ENCODE measurements around the gene MRPL51. TPM values are rescaled to one million over a fixed set of nuclear protein-coding genes. Genes with fewer than 3 reads are reported as not detected.

MRPL51 gene
- total and polyA plus RNA-seq, 9 of the 15 experiments (the other 6 are each of a cell fraction or from before 2014, with no cell fraction given) = 127 to 727 (median 208) TPM

- Histone ChIP-seq H3K4me3 (no peak overlapping the region), H3K27ac (ENCODE audit: extremely low read depth, low read depth, low read length) (no peak overlapping the region), H3K9ac (ENCODE audit: insufficient read depth in 1 of 2, low read depth in 2 of 2, low read length in 2 of 2) (no peak overlapping the region), H3K79me2 (ENCODE audit: control insufficient read depth, insufficient read depth, low read length) (peaks cover 2% of the 10 kb centered on the region; the same call in 1 of the 3 replicates), H3K27me3 (ENCODE audit: control insufficient read depth in 2 of 2, insufficient read depth in 2 of 2, low read length in 2 of 2) (no peaks in the 10 kb centered on the region), H3K4me1 (replicated peaks in 1 of 2; ENCODE audit: control insufficient read depth in 2 of 2, insufficient read depth in 2 of 2, low read length in 2 of 2) (peaks cover 2% of the 10 kb centered on the region in 2 experiments; a peak in 4 of 5 replicates), H2AFZ (ENCODE audit: low read depth, low read length) (no peak overlapping the region), H3K36me3 (ENCODE audit: control insufficient read depth, insufficient read depth, low read length) (peaks cover 100% of the 10 kb centered on the region), H3K9me1 (ENCODE audit: control insufficient read depth, insufficient read depth, low read length) (no peaks in the 10 kb centered on the region), H3K9me3 (replicated peaks; ENCODE audit: control insufficient read depth, insufficient read depth, low read depth, low read length) (no peaks in the 10 kb centered on the region), H3K4me2 (ENCODE audit: insufficient read depth, low read length) (no peak overlapping the region), H4K20me1 (replicated peaks; ENCODE audit: control insufficient read depth, insufficient read depth, low read length) (no peaks in the 10 kb centered on the region)
- FAIRE-seq (no peak), ATAC-seq (no peak), DNase-seq (ENCODE audit: extremely low read depth in 1 of 4, low spot score in 3 of 4) (no peak)
- in situ Hi-C loops (cut with MboI) (no loop called here), intact Hi-C loops (cut with micrococcal nuclease) (no loop called here)
- no TSS peak for BruUV-seq (replicated peaks)
- 84% methylated on average over 18 of the region's 19 CpGs for WGBS (ENCODE audit: insufficient coverage, low coverage, missing lambda C conversion rate)
- ChIA-PET POLR2A (interaction anchor here (0.6 to 0.7 kb wide), 2 partner anchors 21 to 38 kb away, joined by 3 read pairs; no protein-coding TSS in a partner anchor), CTCF (ENCODE audit: low intra/inter-chr PET ratio) (no interaction called here)
- TF ChIP-seq, protein P1, sequence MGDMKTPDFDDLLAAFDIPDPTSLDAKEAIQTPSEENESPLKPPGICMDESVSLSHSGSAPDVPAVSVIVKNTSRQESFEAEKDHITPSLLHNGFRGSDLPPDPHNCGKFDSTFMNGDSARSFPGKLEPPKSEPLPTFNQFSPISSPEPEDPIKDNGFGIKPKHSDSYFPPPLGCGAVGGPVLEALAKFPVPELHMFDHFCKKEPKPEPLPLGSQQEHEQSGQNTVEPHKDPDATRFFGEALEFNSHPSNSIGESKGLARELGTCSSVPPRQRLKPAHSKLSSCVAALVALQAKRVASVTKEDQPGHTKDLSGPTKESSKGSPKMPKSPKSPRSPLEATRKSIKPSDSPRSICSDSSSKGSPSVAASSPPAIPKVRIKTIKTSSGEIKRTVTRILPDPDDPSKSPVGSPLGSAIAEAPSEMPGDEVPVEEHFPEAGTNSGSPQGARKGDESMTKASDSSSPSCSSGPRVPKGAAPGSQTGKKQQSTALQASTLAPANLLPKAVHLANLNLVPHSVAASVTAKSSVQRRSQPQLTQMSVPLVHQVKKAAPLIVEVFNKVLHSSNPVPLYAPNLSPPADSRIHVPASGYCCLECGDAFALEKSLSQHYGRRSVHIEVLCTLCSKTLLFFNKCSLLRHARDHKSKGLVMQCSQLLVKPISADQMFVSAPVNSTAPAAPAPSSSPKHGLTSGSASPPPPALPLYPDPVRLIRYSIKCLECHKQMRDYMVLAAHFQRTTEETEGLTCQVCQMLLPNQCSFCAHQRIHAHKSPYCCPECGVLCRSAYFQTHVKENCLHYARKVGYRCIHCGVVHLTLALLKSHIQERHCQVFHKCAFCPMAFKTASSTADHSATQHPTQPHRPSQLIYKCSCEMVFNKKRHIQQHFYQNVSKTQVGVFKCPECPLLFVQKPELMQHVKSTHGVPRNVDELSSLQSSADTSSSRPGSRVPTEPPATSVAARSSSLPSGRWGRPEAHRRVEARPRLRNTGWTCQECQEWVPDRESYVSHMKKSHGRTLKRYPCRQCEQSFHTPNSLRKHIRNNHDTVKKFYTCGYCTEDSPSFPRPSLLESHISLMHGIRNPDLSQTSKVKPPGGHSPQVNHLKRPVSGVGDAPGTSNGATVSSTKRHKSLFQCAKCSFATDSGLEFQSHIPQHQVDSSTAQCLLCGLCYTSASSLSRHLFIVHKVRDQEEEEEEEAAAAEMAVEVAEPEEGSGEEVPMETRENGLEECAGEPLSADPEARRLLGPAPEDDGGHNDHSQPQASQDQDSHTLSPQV (IDR thresholded peaks at IDR 0.05) = no peak
- TF ChIP-seq CREB5 (CRISPR knock-in tag; IDR thresholded peaks at IDR 0.05) (no peak), ZNF707 (CRISPR knock-in tag; conservative IDR thresholded peaks at IDR 0.05) (no peak), MAFG (tag; conservative IDR thresholded peaks at IDR 0.05) (no peak), EHMT2 (IDR thresholded peaks at IDR 0.05) (no peak), POLR2G (IDR thresholded peaks at IDR 0.05; ENCODE audit: low read depth, low read length) (no peak), HNRNPK (IDR thresholded peaks at IDR 0.05; ENCODE audit: low read depth, low read length, poor library complexity, severe bottlenecking) (no peak), CREM (IDR thresholded peaks at IDR 0.05; ENCODE audit: low read depth) (no peak), DIDO1 (tag; IDR thresholded peaks at IDR 0.05; ENCODE audit: low read depth) (no peak), CLOCK (CRISPR knock-in tag; IDR thresholded peaks at IDR 0.05; ENCODE audit: borderline replicate concordance) (no peak)
Observed at GRCh38 chr12:6526766-6527525, 33.9 kb upstream of the MRPL51 start.
